M059J (cell line): Measurements from ENCODE around the gene INSR. TPM values are rescaled to one million over a fixed set of nuclear protein-coding genes. Genes with fewer than 3 reads are reported as not detected.
"Not testable (repeated sequence)": the region's sequence is repeated elsewhere in the genome, so short reads cannot be mapped to it uniquely, and the experiment has no call there.

Experiments
- DNase-seq: peaks from one replicate; pipeline ENCODE4 v3.0.0-alpha.2; 2012; ENCODE audit warnings: low read depth
- total RNA-seq: library from RNA; depleted of rRNA; stranded (reverse); fragments of >200 nt; shearing (Covaris generic); gene quantifications from 2 replicates; pipeline ENCODE4 v1.2.3, GENCODE V29; 2014

Gene INSR
- total RNA-seq, 1 experiment from 2014 or later: 1.6 TPM

GRCh38 chr19:7258041-7258839 is 36.0 kb downstream of the INSR start:
- DNase-seq: no peak

GRCh38 chr19:7257148-7258040 is 36.8 kb downstream of the INSR start:
- peak; percentile 11 for DNase-seq

- no peak for DNase-seq
Observed at GRCh38 chr19:7255631-7256030, 38.6 kb downstream of the INSR start.

GRCh38 chr19:7255119-7255518 is 39.1 kb downstream of the INSR start:
- DNase-seq: no peak

- no peak for DNase-seq
Observed at GRCh38 chr19:7254590-7254989, 39.6 kb downstream of the INSR start.

GRCh38 chr19:7252364-7252763 is 41.9 kb downstream of the INSR start:
- DNase-seq: no peak

GRCh38 chr19:7251494-7251893 is 42.7 kb downstream of the INSR start:
- DNase-seq: no peak

- no peak for DNase-seq
Observed at GRCh38 chr19:7250951-7251350, 43.3 kb downstream of the INSR start.

GRCh38 chr19:7250057-7250596 is 44.1 kb downstream of the INSR start:
- no peak for DNase-seq

GRCh38 chr19:7247155-7247554 is 47.1 kb downstream of the INSR start:
- no peak for DNase-seq

GRCh38 chr19:7246601-7247000 is 47.6 kb downstream of the INSR start:
- DNase-seq: no peak

- peak; percentile 52 for DNase-seq
Observed at GRCh38 chr19:7242601-7243258, 51.5 kb downstream of the INSR start.

- no peak for DNase-seq
Observed at GRCh38 chr19:7238051-7238450, 56.2 kb downstream of the INSR start.

GRCh38 chr19:7236153-7236552 is 58.1 kb downstream of the INSR start:
- no peak for DNase-seq

- no peak for DNase-seq
Observed at GRCh38 chr19:7230826-7231225, 63.4 kb downstream of the INSR start.

- DNase-seq: no peak
Observed at GRCh38 chr19:7229735-7230134, 64.5 kb downstream of the INSR start.

GRCh38 chr19:7228935-7229541 is 65.2 kb downstream of the INSR start:
- DNase-seq: no peak

- no peak for DNase-seq
Observed at GRCh38 chr19:7227735-7228134, 66.5 kb downstream of the INSR start.

- not testable (repeated sequence) for DNase-seq
Observed at GRCh38 chr19:7227149-7227548, 67.1 kb downstream of the INSR start.

- DNase-seq: no peak
Observed at GRCh38 chr19:7226739-7227138, 67.5 kb downstream of the INSR start.

- DNase-seq: no peak
Observed at GRCh38 chr19:7225741-7226140, 68.5 kb downstream of the INSR start.

GRCh38 chr19:7224995-7225394 is 69.2 kb downstream of the INSR start:
- no peak for DNase-seq
